Mesodermal cell (in vitro differentiated cells): ENCODE results near the gene RRP12.
A peak's percentile ranks its signal among the peaks of the same experiment; 100 is the strongest.
"Not testable (repeated sequence)": the region's sequence is repeated elsewhere in the genome, so short reads cannot be mapped to it uniquely, and the experiment has no call there.

Source experiments
- H3K27ac ChIP-seq: 2 replicates; pipeline ENCODE4 v1.7.0; 2013; ENCODE audit warnings: mild to moderate bottlenecking, low read depth, low read length, moderate library complexity; ENCODE audit not compliant: severe bottlenecking
- H3K36me3 ChIP-seq: 2 replicates; pipeline ENCODE4 v1.7.1; 2013; ENCODE audit warnings: mild to moderate bottlenecking, low read length, moderate library complexity; ENCODE audit not compliant: control insufficient read depth, insufficient read depth
- H3K4me1 ChIP-seq: one replicate; pipeline ENCODE4 v1.7.1; 2013; ENCODE audit warnings: mild to moderate bottlenecking, low read length; ENCODE audit not compliant: insufficient read depth, control insufficient read depth, poor library complexity, severe bottlenecking
- H3K4me3 ChIP-seq: 2 replicates; pipeline ENCODE4 v1.7.0; 2013; ENCODE audit warnings: low read length, control low read depth, mild to moderate bottlenecking; ENCODE audit not compliant: insufficient read depth, poor library complexity, severe bottlenecking; ENCODE audit errors: extremely low read depth
- H3K9me3 ChIP-seq: 2 replicates; pipeline ENCODE4 v1.7.1; 2013; ENCODE audit warnings: mild to moderate bottlenecking, low read length, moderate library complexity; ENCODE audit not compliant: control insufficient read depth
- WGBS, 2 experiments: methylation state at CpG; one replicate each; pipeline ENCODE4 v1.1.5; 2013; ENCODE audit warnings: missing lambda C conversion rate in 2 of 2; ENCODE audit not compliant: insufficient coverage in 2 of 2; 5-methylcytosine and 5-hydroxymethylcytosine counted together

RRP12 gene

DNA sequence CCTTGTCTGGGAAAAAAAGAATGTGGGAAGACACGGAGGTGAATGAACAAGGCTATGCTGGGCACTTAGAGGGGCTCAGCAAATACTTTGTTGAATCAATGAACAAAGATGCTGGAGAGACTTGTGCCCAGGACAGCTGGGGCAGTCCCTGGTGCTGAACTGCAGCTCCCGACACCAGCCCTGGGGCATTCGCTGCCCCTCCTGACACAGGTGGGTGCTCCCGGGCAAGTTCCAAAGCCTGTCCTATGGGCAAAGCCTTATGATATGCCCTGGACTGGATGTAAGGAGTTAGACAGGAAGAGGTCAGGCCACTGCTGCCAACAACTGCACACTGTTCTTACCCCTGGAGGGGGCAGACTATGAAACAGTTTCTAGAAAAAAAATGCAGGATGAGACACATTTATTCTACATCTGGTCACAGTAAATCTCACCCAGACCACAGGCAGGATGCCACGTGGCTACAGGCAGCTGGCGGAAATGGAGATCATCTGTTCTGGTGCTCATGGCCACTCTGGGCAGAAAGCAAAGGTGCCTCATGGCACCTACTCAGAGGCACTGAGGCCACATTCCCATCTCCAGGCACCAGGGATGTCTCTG, 44.7 kb downstream of the RRP12 start:
- Histone ChIP-seq H3K36me3 (peaks cover 77% of the 10 kb centered on the region), H3K4me3 (no peak overlapping the region), H3K27ac (no peak overlapping the region), H3K9me3 (no peaks in the 10 kb centered on the region), H3K4me1 (no peaks in the 10 kb centered on the region)
- WGBS, 2 experiments = 92 to 98% methylated on average over 3 to 6 of the region's 6 CpGs

DNA sequence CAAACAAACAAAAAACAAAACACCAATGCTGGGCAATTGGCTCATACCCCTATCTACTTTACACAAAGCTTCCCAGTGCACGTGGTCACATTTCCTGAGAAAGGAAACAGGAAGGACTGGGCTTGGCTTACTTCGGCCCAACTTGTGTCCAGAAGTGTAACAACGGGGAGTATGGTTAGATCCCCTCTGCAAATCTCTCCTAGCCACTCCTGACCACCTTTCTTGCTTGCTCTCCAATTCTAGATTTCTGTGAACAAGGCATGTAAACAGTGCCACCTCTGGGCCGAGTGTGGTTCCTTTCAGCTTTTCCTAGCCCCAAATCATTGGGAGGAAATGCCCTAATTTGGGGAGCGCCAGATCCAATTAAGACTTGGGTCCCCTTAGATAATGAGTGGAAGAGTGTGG, 45.6 kb downstream of the RRP12 start:
- Histone ChIP-seq H3K4me3 (no peak overlapping the region), H3K4me1 (no peaks in the 10 kb centered on the region), H3K27ac (peak overlapping the region; percentile 41), H3K9me3 (no peaks in the 10 kb centered on the region), H3K36me3 (peaks cover 71% of the 10 kb centered on the region)
- WGBS, 2 experiments = 75 to 88% methylated on average over 4 to 5 of the region's 5 CpGs

DNA sequence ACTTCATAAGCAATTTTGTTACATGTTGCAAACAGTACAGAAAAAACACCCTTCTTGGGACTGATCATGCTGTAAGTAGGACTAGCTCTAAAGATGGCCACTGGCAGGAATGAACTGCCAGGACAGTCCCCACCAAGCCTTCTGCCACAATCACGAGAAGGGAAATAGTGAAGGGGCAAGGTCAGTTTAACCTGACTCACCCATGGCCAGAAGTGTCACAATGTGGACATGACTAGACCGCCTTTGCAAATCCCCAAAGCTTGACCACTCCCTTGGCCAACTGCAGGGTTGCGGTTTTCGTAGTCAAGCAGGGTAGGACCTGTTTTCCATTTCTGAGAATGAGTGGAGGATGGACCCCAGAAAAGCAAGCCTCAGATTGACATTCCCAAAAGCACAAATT, 47.2 kb downstream of the RRP12 start:
- Histone ChIP-seq H3K4me1 (no peaks in the 10 kb centered on the region), H3K9me3 (no peaks in the 10 kb centered on the region), H3K4me3 (no peak overlapping the region), H3K36me3 (peaks cover 56% of the 10 kb centered on the region), H3K27ac (no peak overlapping the region)
- 86 to 89% methylated on average over 1 to 3 of the region's 4 CpGs for WGBS, 2 experiments

DNA sequence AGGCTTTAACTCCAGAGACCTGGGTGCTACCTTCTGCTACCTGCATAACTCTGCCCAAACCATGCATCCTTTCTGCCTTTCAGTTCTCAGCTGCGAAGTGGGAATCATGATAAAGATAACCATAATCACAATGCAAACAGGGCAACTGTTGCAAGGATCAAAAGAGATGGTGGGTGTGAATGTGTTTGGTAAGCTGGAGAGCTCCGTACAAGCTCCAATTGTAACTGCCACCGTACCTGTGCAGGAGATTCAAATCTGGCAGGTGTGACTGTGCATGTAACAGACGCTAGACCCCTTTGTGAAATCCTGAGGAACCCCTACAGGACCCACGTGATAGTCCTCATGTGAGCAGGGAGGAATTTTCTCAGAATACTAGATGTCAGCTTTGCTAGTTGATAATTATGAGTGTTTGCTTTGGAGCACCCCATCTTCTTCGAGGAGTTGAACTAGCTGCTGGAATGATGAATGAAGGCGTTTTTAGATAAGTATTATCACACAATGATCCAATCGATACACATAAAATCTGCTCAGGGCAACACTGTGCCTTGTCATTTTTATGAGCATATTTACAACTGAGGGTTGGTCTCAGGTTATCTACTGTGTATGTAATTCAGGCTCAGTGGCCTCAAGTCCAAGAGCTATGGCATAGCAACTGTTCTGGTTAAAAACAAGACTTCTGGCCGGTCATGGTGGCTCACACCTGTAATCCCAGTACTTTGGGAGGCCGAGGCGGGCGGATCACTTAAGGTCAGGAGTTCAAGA, 51.2 kb downstream of the RRP12 start:
- WGBS, 2 experiments = 88 to 95% methylated on average over 6 to 7 of the region's 12 CpGs
- Histone ChIP-seq H3K27ac (no peak overlapping the region), H3K9me3 (no peaks in the 10 kb centered on the region), H3K36me3 (peaks cover 21% of the 10 kb centered on the region), H3K4me3 (no peak overlapping the region), H3K4me1 (no peaks in the 10 kb centered on the region)

DNA sequence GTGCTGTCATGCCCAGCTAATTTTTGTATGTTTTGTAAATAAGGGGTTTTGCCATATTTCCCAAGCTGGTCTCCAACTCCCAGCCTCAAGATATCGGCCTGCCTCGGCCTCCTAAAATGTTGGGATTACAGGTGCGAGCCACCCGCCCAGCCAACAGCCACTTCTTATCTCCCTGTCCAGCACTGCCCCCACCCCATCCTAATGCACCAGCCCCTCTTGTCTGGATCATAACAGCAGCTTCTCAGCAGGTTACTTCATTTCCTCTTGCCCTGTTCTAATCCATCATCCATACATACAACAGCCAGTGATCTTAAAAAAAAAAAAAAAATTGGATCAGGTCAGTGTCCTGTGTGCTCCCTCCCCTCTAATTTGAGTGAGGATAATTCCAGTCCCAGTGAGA, 53.8 kb downstream of the RRP12 start:
- H3K9me3 ChIP-seq = no peaks in the 10 kb centered on the region
- WGBS, 2 experiments = 92 to 97% methylated on average over 4 of the region's 4 CpGs
- H3K36me3 ChIP-seq = peaks cover 5% of the 10 kb centered on the region
- no peak overlapping the region for H3K4me3 ChIP-seq
- H3K4me1 ChIP-seq = no peaks in the 10 kb centered on the region
- no peak overlapping the region for H3K27ac ChIP-seq

DNA sequence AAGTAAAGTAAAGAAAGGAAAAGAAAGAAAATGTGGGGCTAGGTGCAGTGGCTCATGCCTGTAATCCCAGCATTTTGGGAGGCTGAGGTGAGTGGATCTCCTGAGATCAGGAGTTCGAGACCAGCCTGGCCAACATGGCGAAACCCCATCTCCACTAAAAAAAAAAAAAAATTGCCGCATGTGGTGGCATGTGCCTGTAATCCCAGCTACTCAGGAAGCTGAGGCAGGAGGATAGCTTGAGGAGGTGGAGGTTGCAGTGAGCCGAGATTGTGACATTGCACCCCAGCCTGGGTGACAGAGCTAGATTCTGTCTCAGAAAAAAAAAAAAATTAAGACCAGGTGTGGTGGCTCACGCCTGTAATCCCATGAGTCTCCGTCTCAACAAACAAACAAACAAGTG, 57.5 kb downstream of the RRP12 start:
- not testable (repeated sequence) for H3K27ac ChIP-seq, H3K9me3 ChIP-seq
- 90 to 97% methylated on average over 3 to 6 of the region's 6 CpGs for WGBS, 2 experiments

DNA sequence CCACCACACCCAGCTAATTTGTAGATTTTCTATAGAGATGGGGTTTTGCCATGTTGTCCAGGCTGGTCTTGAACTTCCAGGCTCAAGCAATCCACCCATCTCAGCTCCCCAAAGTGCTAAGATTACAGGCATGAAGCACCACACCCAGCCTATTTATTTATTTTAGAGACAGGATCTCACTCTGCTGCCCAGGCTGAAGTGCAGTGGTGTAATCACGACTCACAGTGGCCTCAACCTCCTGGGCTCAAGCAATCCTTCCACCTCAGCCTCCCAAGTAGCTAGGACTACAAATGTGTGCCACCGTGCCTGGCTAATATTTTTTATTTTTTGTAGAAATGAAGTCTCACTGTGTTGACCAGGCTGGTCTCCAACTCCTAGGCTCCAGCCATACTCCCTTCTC, 59.7 kb downstream of the RRP12 start:
- H3K27ac ChIP-seq = no peak overlapping the region
- no peaks in the 10 kb centered on the region for H3K36me3 ChIP-seq
- no peaks in the 10 kb centered on the region for H3K9me3 ChIP-seq
- WGBS, 2 experiments = 100% methylated on average over 1 to 2 of the region's 2 CpGs
- peaks cover 8% of the 10 kb centered on the region for H3K4me1 ChIP-seq
- H3K4me3 ChIP-seq = no peak overlapping the region

More for the DNA sequence above, 57.5 kb downstream of the RRP12 start:
- not testable (repeated sequence) for H3K36me3 ChIP-seq, H3K4me1 ChIP-seq, H3K4me3 ChIP-seq

DNA sequence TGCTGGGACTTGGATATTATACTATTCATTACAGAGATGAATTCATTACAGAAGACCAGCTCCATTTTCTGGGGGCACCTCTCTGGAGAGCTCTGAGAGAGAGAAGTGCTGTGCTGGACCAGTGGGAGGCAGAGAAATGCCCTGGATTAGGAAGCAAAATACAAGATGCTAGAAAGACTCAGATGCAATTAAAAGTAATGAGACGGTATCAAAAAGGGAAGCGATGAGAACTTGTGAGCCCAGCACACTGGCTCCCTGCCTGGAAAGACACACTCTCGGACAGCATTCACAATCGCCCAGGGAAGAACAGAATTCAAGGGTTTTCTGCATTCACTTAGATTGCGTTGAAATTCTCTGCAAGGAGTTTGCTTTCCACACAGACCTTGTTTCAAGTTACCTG, 63.1 kb downstream of the RRP12 start:
- 63% methylated on average over 5 of the region's 5 CpGs for WGBS, 2 experiments
- no peak overlapping the region for H3K27ac ChIP-seq
- H3K4me3 ChIP-seq = no peak overlapping the region
- H3K9me3 ChIP-seq = no peaks in the 10 kb centered on the region
- H3K36me3 ChIP-seq = no peaks in the 10 kb centered on the region
- H3K4me1 ChIP-seq = peaks cover 13% of the 10 kb centered on the region

DNA sequence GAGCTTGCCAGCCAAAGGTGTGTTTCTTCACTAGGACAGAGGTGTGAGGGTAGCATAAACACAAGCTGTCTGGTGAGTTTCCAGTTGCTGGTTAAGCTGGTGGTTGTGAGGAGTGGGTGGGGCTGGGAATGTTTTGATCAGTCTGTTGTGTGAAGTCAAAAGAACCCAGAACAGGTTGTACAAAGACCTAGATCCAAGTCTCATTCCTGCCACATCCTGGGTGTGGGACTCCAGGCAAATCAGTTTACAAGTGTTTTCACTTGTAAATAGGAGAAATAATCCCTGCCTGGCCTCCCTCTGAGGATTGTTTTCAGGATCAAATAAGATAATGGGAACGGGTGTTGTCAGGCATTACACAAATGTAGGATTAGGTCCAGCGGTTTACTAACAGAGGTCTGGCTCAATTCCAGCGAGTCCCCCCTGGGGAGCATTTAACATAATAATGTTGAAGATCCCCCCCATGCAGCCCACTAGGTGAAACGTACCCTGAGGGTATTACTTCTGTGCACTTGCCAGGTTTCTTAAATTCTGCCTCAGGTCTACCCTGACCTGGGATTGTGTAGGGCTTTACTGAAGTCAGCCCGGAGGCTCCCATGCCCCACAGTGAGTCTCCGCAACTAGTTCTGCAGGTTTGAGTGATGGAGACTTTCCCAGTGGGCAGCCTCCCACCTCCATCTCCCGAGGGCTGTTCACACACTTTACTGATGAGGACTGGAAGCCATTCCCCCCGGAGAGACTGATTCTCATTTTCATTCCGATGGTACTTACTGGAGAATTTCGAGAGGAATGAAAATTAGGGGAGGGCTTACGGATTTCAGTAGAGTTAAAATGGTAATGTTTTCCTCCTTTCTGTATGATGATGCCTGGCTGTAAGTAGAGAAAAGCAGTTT, 64.0 kb downstream of the RRP12 start:
- WGBS, 2 experiments = 3 to 5% methylated on average over 7 to 9 of the region's 11 CpGs
- peaks cover 13% of the 10 kb centered on the region for H3K4me1 ChIP-seq

DNA sequence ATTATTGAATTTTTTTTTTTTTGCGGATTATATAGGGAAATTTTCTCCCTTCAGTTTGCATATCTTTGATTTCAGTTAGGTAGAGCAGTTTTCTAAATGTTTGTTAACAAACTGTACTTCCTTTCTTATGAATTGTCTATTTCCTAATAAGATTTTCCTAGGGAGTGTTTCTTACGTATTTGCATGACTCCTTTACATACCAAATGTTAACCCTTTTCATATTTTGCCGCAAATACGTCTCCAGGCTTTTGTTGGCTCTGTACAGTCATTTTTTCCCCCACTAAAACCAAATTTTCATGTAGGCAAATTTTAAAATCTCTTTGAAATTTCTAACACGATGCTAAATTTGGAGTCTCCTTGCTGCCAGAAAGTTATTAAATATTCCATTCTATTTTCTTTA, 64.7 kb downstream of the RRP12 start:
- Histone ChIP-seq H3K9me3 (no peaks in the 10 kb centered on the region), H3K4me3 (no peak overlapping the region), H3K4me1 (peaks cover 15% of the 10 kb centered on the region), H3K36me3 (peaks cover under 1% of the 10 kb centered on the region), H3K27ac (no peak overlapping the region)
- WGBS, 2 experiments = 67 to 72% methylated on average over 2 of the region's 5 CpGs

More for the DNA sequence above, 64.0 kb downstream of the RRP12 start:
- Histone ChIP-seq H3K27ac (no peak overlapping the region), H3K36me3 (no peaks in the 10 kb centered on the region), H3K4me3 (no peak overlapping the region), H3K9me3 (no peaks in the 10 kb centered on the region)
